ENCODE measurements around the gene NT5C3B. TPM values are rescaled to one million over a fixed set of nuclear protein-coding genes. Genes with fewer than 3 reads are reported as not detected.

Gene NT5C3B
- total RNA-seq, 6 donors from 2014 or later = 35.1 to 61.8 (median 37.5) TPM

Small RNA genes lying within 50 kb of the gene (small RNA-seq; reads per million reads assigned to genes)
- gene AC125257.2 = 0 reads per million in 4 donors

Other genes with a start within 250 kb of the NT5C3B start
- not detected for gene KRT14, start 249.3 kb downstream of the NT5C3B start, total RNA-seq
- gene KRT16, start 223.5 kb downstream of the NT5C3B start, total RNA-seq = not detected
- gene KRT17, start 211.7 kb downstream of the NT5C3B start, total RNA-seq = 10 to 100 TPM in 4 of 6 donors, 1 to 10 TPM in 1, under 1 TPM in 1; 0.78 to 33.3 (median 18.0) TPM
- gene EIF1, start 147.3 kb downstream of the NT5C3B start, total RNA-seq = 100 to 1,000 TPM; 109 to 998 (median 405) TPM
- not detected for gene GAST, start 123.9 kb downstream of the NT5C3B start, total RNA-seq
- gene HAP1, start 101.6 kb downstream of the NT5C3B start, total RNA-seq = 1 to 10 TPM in 1 of 6 donors, under 1 TPM in 3, not detected in 2; 0.14 to 1.0 (median 0.59) TPM
- 100 to 1,000 TPM; 120 to 241 (median 143) TPM for gene JUP, start 49.5 kb downstream of the NT5C3B start, total RNA-seq
- gene P3H4, start 24.3 kb downstream of the NT5C3B start, total RNA-seq = 10 to 100 TPM in 2 of 6 donors, 1 to 10 TPM in 4; 5.8 to 26.2 (median 8.9) TPM
- 10 to 100 TPM in 5 of 6 donors, 1 to 10 TPM in 1; 8.9 to 59.7 (median 29.3) TPM for gene FKBP10, start 23.2 kb downstream of the NT5C3B start, total RNA-seq
- gene KLHL10, start 1.6 kb upstream of the NT5C3B start, total RNA-seq = 1 to 10 TPM in 1 of 6 donors, under 1 TPM in 2, not detected in 3; 0.17 to 1.1 (median 0.37) TPM
- 10 to 100 TPM; 13.3 to 25.2 (median 15.5) TPM for gene KLHL11, start 29.2 kb upstream of the NT5C3B start, total RNA-seq
- gene ACLY, start 82.7 kb upstream of the NT5C3B start, total RNA-seq = 100 to 1,000 TPM in 2 of 6 donors, 10 to 100 TPM in 4; 41.9 to 132 (median 84.6) TPM
- gene ODAD4, start 94.4 kb upstream of the NT5C3B start, total RNA-seq = 10 to 100 TPM in 2 of 6 donors, 1 to 10 TPM in 4; 1.2 to 16.9 (median 4.8) TPM
- 10 to 100 TPM; 33.4 to 62.3 (median 45.3) TPM for gene CNP, start 130.6 kb upstream of the NT5C3B start, total RNA-seq
- 100 to 1,000 TPM in 1 of 6 donors, 10 to 100 TPM in 5; 53.2 to 109 (median 73.5) TPM for gene DNAJC7, start 181.2 kb upstream of the NT5C3B start, total RNA-seq
- gene NKIRAS2, start 183.9 kb upstream of the NT5C3B start, total RNA-seq = 10 to 100 TPM; 27.2 to 36.6 (median 31.0) TPM
- gene C17orf113, start 214.4 kb upstream of the NT5C3B start, total RNA-seq = 1 to 10 TPM; 1.1 to 5.2 (median 2.3) TPM

Measured in upper lobe of left lung (tissue), 6 donors.